ES-I3 (cell line): ENCODE measurements around the gene RNF222.
"Not testable (repeated sequence)": the region's sequence is repeated elsewhere in the genome, so short reads cannot be mapped to it uniquely, and the experiment has no call there.

ENCODE experiments used
- H3K36me3 ChIP-seq: 2 replicates; pipeline ENCODE4 v1.6.1; 2013; ENCODE audit warnings: mild to moderate bottlenecking, low read length, control low read depth, moderate library complexity; ENCODE audit not compliant: insufficient read depth
- H3K4me1 ChIP-seq: 2 replicates; pipeline ENCODE4 v1.6.1; 2013; ENCODE audit warnings: mild to moderate bottlenecking, control low read depth, low read length; ENCODE audit not compliant: insufficient read depth
- H3K9ac ChIP-seq: 2 replicates; pipeline ENCODE4 v1.6.1; 2013; ENCODE audit warnings: low read depth, mild to moderate bottlenecking, low read length, moderate library complexity
- H3K9me3 ChIP-seq: 2 replicates; pipeline ENCODE4 v1.6.1; 2013; ENCODE audit warnings: mild to moderate bottlenecking, low read length, moderate library complexity; ENCODE audit not compliant: control insufficient read depth, insufficient read depth

The RNF222 gene

GRCh38 chr17:8380049-8380448 lies 17.6 kb downstream of the RNF222 start:
- no peaks in the 10 kb centered on the region; the same call in 1 of the 2 replicates for H3K9me3 ChIP-seq
- peaks cover 41% of the 10 kb centered on the region for H3K36me3 ChIP-seq
- H3K9ac ChIP-seq = no peak overlapping the region
- peaks cover 19% of the 10 kb centered on the region for H3K4me1 ChIP-seq

DNA sequence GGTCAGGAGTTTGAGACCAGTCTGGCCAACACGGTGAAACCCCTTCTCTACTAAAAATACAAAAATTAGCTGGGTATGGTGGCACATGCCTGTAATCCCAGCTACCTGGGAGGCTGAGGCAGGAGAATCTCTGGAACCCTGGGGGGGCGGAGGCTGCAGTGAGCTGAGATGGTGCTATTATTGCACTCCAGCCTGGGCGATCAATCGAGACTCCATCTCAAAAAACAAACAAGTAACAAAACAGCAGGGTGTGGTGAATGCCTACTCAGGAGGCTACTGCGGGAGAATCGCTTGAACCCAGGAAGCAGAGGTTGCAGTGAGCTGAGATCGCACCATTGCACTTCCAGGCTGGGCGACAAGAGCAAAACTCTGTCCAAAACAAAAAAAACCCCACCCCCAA lies 19.5 kb downstream of the RNF222 start:
- Histone ChIP-seq H3K4me1 (peaks cover 12% of the 10 kb centered on the region), H3K36me3 (peaks cover 41% of the 10 kb centered on the region)
- not testable (repeated sequence) for H3K9ac ChIP-seq, H3K9me3 ChIP-seq

DNA sequence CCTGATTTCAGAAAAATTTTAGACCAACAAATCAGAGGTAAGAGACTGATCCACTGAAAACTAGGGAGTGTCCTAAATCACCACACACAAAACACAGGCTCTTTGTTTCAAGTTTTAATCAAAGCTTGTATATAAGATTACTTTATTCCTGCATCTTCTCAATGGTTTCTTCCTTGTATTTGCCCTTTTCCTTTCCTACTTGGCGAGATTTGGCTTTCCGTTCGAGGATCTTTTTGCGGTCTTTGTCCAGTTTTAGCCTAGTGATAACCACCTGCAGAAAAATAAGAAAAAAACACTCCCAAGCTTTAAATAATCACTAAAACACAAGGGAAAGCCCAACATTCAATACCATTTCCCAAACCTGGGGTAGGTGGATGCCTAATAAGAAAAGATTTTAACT lies 20.2 kb downstream of the RNF222 start:
- H3K4me1 ChIP-seq = peaks cover 12% of the 10 kb centered on the region
- H3K9me3 ChIP-seq = no peaks in the 10 kb centered on the region; the same call in 1 of the 2 replicates
- H3K9ac ChIP-seq = no peak overlapping the region
- H3K36me3 ChIP-seq = peaks cover 41% of the 10 kb centered on the region

- H3K4me1 ChIP-seq = peaks cover 9% of the 10 kb centered on the region
- H3K9ac ChIP-seq = peak within 1 kb of the TSS; percentile 85
- peaks cover 34% of the 10 kb centered on the region for H3K36me3 ChIP-seq
Measured at GRCh38 chr17:8376271-8377067, 21.2 kb downstream of the RNF222 start, which contains the start of gene KRABD2. Gene KRABD2, minus strand, starts transcription at chr17:8376704.

DNA sequence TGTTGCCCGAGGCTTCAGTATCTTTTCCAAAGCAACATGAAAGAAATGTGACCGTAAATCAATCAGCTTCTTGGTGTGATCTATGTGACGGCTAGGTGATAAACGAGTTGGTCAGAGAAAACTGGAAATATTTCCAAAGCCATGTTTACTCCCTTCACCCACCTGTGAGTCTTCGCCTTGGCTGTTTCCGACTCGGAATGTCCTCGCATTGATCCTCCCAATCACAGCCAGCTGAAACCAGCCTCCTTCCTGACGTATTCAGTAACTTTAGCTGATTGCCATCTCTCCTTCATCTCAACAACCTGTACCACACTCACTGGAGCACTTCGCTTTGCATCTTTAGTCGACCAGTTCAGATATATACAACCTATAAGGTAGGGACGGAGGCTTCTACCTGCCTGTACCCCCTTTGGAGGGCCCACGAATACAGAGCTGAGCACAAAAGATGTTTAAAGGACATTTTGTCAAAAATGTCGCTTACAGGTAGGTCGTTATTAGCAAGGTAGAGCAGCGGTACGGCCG lies 21.8 kb downstream of the RNF222 start:
- Histone ChIP-seq H3K9me3 (no peaks in the 10 kb centered on the region; the same call in 1 of the 2 replicates), H3K4me1 (peaks cover 4% of the 10 kb centered on the region), H3K36me3 (peaks cover 27% of the 10 kb centered on the region), H3K9ac (peak overlapping the region; percentile 85)

More at GRCh38 chr17:8376271-8377067, 21.2 kb downstream of the RNF222 start, which contains the start of gene KRABD2:
- no peaks in the 10 kb centered on the region; the same call in 1 of the 2 replicates for H3K9me3 ChIP-seq

GRCh38 chr17:8373856-8374255 lies 23.8 kb downstream of the RNF222 start:
- H3K36me3 ChIP-seq = peaks cover 20% of the 10 kb centered on the region
- H3K4me1 ChIP-seq, H3K9ac ChIP-seq, H3K9me3 ChIP-seq: not testable (repeated sequence)

DNA sequence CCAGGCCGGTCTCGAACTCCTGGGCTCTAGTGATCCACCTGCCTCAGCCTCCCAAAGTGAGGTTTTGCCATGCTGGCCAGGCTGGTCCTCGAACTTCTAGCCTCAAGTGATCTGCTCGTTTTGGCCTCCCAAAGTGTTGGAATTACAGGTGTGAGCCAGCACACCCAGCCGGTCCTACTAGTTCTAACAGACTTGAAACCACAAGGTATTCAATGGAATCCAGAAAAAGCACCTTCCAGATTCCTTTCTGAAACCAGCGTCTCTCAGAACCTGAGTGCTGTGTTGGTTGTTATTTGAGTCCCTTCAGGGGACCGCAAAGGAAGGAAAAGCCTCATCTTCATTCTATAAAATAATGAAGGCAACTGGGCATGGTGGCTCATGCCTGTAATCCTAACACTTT lies 25.2 kb downstream of the RNF222 start:
- H3K4me1 ChIP-seq = no peaks in the 10 kb centered on the region; the same call in 1 of the 2 replicates
- H3K36me3 ChIP-seq = peaks cover 15% of the 10 kb centered on the region
- no peaks in the 10 kb centered on the region for H3K9me3 ChIP-seq
- no peak overlapping the region for H3K9ac ChIP-seq

DNA sequence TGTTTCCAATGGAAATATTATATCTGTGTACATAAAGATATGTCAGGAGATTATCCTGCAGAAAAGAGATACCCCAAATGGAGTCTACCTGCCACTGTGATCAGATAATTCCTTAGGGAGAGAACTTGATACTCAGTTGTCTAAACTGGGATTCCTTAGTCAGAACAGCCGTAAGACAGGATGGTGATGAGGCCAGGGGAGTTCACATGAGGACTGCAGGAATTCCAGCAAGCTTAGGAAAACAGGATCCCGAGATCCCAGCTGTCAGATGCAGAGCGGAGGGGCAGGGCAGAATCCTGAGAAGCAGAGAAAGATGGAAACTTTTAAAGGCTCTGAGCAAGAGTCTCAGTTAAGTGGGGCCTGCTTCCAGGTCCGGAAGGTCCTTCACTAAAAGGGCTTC lies 25.8 kb downstream of the RNF222 start:
- Histone ChIP-seq H3K36me3 (peaks cover 12% of the 10 kb centered on the region), H3K4me1 (no peaks in the 10 kb centered on the region; the same call in 1 of the 2 replicates), H3K9ac (no peak overlapping the region), H3K9me3 (no peaks in the 10 kb centered on the region)

GRCh38 chr17:8369944-8370343 lies 27.7 kb downstream of the RNF222 start:
- Histone ChIP-seq H3K9me3 (no peaks in the 10 kb centered on the region), H3K4me1 (peaks cover 5% of the 10 kb centered on the region; the same call in 1 of the 2 replicates), H3K9ac (no peak overlapping the region), H3K36me3 (peaks cover 12% of the 10 kb centered on the region)

GRCh38 chr17:8368193-8368592 lies 29.4 kb downstream of the RNF222 start:
- Histone ChIP-seq H3K36me3 (peaks cover 12% of the 10 kb centered on the region), H3K4me1 (peaks cover 5% of the 10 kb centered on the region; the same call in 1 of the 2 replicates), H3K9me3 (no peaks in the 10 kb centered on the region), H3K9ac (no peak overlapping the region)

DNA sequence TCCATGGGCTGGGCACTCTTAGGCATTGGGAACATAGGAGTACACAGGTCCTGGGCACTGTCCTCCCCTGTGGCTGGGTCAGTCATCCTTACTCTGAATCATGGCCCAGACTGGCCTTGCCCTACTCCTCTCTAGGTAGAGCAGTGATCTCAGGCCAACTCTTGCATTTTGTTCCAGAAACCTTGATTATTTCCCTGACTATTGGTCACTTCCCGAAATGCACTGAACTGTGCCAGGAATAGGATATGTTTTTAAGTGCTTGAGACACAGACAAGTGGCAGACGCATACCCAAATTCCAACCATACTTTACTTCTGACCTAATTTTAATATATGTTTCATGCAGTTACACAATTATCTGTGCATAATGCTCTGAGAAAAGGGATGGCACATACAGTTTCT lies 31.4 kb downstream of the RNF222 start:
- Histone ChIP-seq H3K9ac (no peak overlapping the region), H3K9me3 (no peaks in the 10 kb centered on the region), H3K36me3 (peaks cover 12% of the 10 kb centered on the region; the same call in 1 of the 2 replicates), H3K4me1 (peaks cover 10% of the 10 kb centered on the region)

DNA sequence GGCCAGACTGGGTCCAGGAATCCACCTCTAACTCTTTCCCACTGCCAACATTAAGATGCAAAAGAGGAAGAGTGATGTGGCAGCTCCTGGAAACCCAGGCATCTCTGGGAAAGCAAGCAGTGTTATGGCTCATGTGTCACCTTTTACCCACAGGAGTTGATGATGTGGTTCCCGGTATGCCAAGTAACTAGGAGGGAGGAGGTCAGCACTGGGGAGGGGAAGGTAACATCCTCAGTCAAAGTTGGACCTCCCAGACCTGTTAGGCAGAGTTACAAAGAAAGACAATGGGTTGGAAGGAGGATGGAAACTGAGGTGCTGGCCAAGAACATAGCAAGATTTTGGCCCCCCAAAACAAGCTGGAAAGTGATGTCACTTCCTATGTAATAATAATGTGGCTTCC lies 32.5 kb downstream of the RNF222 start:
- Histone ChIP-seq H3K36me3 (peaks cover 12% of the 10 kb centered on the region; the same call in 1 of the 2 replicates), H3K4me1 (peaks cover 20% of the 10 kb centered on the region), H3K9ac (no peak overlapping the region), H3K9me3 (no peaks in the 10 kb centered on the region)

DNA sequence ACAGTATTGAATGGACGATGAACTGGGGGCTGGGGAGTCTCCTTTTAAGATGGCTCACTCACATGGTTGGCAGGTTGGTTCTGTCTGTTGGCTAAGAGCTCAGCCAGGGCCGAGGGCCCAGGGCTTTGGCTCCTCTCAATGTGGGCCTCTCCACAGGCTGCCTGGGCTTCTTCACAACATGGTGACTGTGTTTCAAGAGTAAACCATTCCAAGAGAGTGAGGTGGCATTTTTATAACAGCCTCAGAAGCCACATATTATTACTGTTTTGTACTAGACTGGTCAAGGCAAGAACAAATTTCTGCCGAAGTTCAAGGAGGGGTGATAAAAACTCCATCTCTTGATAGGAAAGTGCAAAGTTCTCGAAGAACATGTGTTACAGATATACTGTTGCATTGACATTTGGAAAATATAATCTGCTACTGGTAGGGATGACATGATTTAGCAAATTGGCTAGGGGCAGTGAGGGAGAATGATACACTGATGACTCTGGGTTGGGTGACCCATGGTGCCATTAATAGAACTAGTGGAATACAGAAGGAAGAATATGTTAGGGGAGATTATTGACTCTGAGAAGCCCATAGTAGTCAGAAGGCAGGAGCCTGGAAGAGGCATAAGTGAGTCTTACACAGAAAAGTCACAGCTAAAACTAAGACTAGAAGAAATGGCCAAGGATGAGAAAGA lies 34.8 kb downstream of the RNF222 start:
- H3K4me1 ChIP-seq = peaks cover 32% of the 10 kb centered on the region
- no peaks in the 10 kb centered on the region for H3K36me3 ChIP-seq
- H3K9me3 ChIP-seq = no peaks in the 10 kb centered on the region
- no peak overlapping the region for H3K9ac ChIP-seq

- Histone ChIP-seq H3K4me1 (peaks cover 27% of the 10 kb centered on the region), H3K9me3 (no peaks in the 10 kb centered on the region), H3K36me3 (no peaks in the 10 kb centered on the region), H3K9ac (no peak overlapping the region)
Measured at GRCh38 chr17:8360751-8361150, 36.9 kb downstream of the RNF222 start.
